ENCODE measurements around the gene ZNF804A. TPM values are rescaled to one million over a fixed set of nuclear protein-coding genes. Genes with fewer than 3 reads are reported as not detected.
"Not testable (repeated sequence)": the region's sequence is repeated elsewhere in the genome, so short reads cannot be mapped to it uniquely, and the experiment has no call there.

The ZNF804A gene
- total RNA-seq, 1 experiment from 2014 or later, result 4.3 TPM

GRCh38 chr2:184696644-184697043, 98.3 kb downstream of the ZNF804A start:
- no peak for DNase-seq (ENCODE audit: extremely low read depth, low read depth)

GRCh38 chr2:184698476-184698875, 100.1 kb downstream of the ZNF804A start:
- DNase-seq (ENCODE audit: extremely low read depth, low read depth), result no peak

- no peak for DNase-seq (ENCODE audit: extremely low read depth, low read depth)
These were observed 123.6 kb downstream of the ZNF804A start for GRCh38 chr2:184721881-184722280.

- DNase-seq (ENCODE audit: extremely low read depth, low read depth), result no peak
These were observed 129.5 kb downstream of the ZNF804A start for GRCh38 chr2:184727813-184728212.

- DNase-seq (ENCODE audit: extremely low read depth, low read depth), result no peak
These were observed 130.1 kb downstream of the ZNF804A start for GRCh38 chr2:184728411-184728810.

- DNase-seq (ENCODE audit: extremely low read depth, low read depth), result no peak
These were observed 131.3 kb downstream of the ZNF804A start for GRCh38 chr2:184729581-184729980.

- DNase-seq (ENCODE audit: extremely low read depth, low read depth), result no peak
These were observed 132.0 kb downstream of the ZNF804A start for GRCh38 chr2:184730288-184730687.

GRCh38 chr2:184734338-184734737, 136.0 kb downstream of the ZNF804A start:
- no peak for DNase-seq (ENCODE audit: extremely low read depth, low read depth)

GRCh38 chr2:184735611-184736010, 137.3 kb downstream of the ZNF804A start:
- no peak for DNase-seq (ENCODE audit: extremely low read depth, low read depth)

- DNase-seq (ENCODE audit: extremely low read depth, low read depth), result no peak
These were observed 144.8 kb downstream of the ZNF804A start for GRCh38 chr2:184743096-184743495.

GRCh38 chr2:184756161-184756560, 157.8 kb downstream of the ZNF804A start:
- DNase-seq (ENCODE audit: extremely low read depth, low read depth), result no peak

GRCh38 chr2:184756885-184757284, 158.6 kb downstream of the ZNF804A start:
- no peak for DNase-seq (ENCODE audit: extremely low read depth, low read depth)

GRCh38 chr2:184759557-184760255, 161.4 kb downstream of the ZNF804A start:
- not testable (repeated sequence) for DNase-seq (ENCODE audit: extremely low read depth, low read depth)

- DNase-seq (ENCODE audit: extremely low read depth, low read depth), result no peak
These were observed 162.6 kb downstream of the ZNF804A start for GRCh38 chr2:184760931-184761330.

- DNase-seq (ENCODE audit: extremely low read depth, low read depth), result peak; percentile 31
These were observed 167.0 kb downstream of the ZNF804A start for GRCh38 chr2:184765112-184765895.

- no peak for DNase-seq (ENCODE audit: extremely low read depth, low read depth)
These were observed 168.7 kb downstream of the ZNF804A start for GRCh38 chr2:184767059-184767458.

GRCh38 chr2:184769023-184769422, 170.7 kb downstream of the ZNF804A start:
- no peak for DNase-seq (ENCODE audit: extremely low read depth, low read depth)

- no peak for DNase-seq (ENCODE audit: extremely low read depth, low read depth)
These were observed 171.4 kb downstream of the ZNF804A start for GRCh38 chr2:184769686-184770085.

GRCh38 chr2:184779777-184780176, 181.4 kb downstream of the ZNF804A start:
- no peak for DNase-seq (ENCODE audit: extremely low read depth, low read depth)

- DNase-seq (ENCODE audit: extremely low read depth, low read depth), result no peak
These were observed 182.1 kb downstream of the ZNF804A start for GRCh38 chr2:184780384-184780783.

- DNase-seq (ENCODE audit: extremely low read depth, low read depth), result no peak
These were observed 182.6 kb downstream of the ZNF804A start for GRCh38 chr2:184780944-184781343.

- DNase-seq (ENCODE audit: extremely low read depth, low read depth), result no peak
These were observed 185.2 kb downstream of the ZNF804A start for GRCh38 chr2:184783576-184783975.

Measured in NCI-H460 (cell line).